ENCODE measurements around the gene ZMYM3.

Gene ZMYM3

DNA sequence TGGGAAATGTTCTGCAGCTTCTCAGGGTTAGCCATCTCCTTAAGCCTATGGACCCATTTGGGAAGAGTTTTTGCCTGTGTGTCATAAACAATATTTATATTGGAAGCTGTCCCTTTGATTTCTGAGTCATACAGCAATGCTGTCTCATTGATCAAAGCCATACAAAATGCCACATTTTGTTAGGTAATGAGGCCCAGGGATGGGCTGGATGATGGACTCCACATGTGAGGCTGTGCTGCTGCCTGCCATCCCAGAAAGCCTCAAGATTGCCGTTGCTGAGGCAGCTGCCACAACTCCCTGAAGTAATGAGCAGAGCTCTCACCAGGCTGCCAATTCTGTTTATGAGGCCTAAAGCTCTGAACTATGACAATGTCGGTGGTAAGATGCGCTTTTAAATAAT, 43.1 kb downstream of the ZMYM3 start:
- DNase-seq: no peak

DNA sequence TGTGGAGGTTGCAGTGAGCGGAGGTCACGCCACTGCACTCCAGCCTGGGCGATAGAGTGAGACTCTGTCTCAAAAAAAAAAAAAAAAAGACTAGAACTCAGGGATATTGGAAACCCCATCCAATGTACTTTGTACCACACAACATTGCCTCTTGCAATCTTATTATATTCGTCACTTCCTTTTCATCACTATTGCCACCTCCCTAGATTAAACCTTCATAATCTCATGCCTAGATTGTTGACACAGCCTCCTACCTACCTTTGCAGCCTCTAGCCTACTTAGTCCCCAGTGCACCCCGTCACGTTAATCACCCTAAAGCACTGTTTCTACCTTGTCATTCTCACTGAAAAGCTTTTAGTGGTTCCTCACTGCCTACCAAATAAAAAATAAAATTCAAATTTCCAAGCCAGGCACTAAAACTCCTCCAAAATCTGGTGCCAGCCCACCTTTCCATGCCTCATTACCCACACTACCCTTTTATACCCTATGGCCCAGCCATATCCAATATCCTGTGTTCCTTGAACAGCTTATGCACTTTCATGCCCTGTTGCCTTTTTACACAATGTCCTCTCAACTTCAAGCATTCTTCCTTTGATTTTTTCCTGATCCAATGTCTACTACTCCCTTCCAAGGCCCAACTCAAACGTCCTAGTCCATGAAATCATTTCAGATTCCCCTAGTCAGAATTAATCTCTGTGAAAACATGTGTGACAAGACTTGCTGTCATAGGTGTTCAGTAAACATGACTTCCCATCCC, 54.5 kb downstream of the ZMYM3 start:
- DNase-seq: no peak

- DNase-seq: no peak
These were observed 55.9 kb downstream of the ZMYM3 start for GRCh38 chrX:71198066-71198465.

GRCh38 chrX:71195964-71196649, 57.8 kb downstream of the ZMYM3 start:
- no peak for DNase-seq

GRCh38 chrX:71191248-71191647, 62.7 kb downstream of the ZMYM3 start:
- no peak for DNase-seq
